ENCODE measurements around the gene PIGN.

DNA sequence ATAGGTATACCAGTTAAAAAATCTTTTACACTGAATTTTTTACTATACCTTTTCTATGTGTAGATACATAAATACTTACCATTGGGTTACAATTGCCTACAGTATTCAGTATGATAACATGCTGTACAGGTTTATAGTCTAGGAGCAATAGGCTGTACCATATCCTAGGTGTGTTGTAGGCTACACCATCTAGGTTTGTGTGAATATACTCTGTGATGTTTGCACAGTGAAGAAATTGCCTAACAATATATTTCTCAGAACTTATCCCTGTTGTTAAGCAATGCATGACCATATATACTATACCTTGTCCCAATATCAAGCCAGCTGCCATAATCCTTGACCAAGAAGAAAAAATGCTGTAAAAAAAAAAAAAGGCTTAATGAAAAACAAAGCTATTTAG, 114.5 kb downstream of the PIGN start:
- TF ChIP-seq, protein P1, sequence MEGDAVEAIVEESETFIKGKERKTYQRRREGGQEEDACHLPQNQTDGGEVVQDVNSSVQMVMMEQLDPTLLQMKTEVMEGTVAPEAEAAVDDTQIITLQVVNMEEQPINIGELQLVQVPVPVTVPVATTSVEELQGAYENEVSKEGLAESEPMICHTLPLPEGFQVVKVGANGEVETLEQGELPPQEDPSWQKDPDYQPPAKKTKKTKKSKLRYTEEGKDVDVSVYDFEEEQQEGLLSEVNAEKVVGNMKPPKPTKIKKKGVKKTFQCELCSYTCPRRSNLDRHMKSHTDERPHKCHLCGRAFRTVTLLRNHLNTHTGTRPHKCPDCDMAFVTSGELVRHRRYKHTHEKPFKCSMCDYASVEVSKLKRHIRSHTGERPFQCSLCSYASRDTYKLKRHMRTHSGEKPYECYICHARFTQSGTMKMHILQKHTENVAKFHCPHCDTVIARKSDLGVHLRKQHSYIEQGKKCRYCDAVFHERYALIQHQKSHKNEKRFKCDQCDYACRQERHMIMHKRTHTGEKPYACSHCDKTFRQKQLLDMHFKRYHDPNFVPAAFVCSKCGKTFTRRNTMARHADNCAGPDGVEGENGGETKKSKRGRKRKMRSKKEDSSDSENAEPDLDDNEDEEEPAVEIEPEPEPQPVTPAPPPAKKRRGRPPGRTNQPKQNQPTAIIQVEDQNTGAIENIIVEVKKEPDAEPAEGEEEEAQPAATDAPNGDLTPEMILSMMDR (IDR thresholded peaks at IDR 0.05): no peak
- TF ChIP-seq POLR2A (IDR thresholded peaks at IDR 0.05; ENCODE audit: low read depth) (no peak), EP300 (IDR thresholded peaks at IDR 0.05) (no peak), POLR2AphosphoS5 (IDR thresholded peaks at IDR 0.05) (no peak)

Measured in esophagus muscularis mucosa (tissue), 4 donors.